ENCODE data around the gene THG1L. TPM values are rescaled to one million over a fixed set of nuclear protein-coding genes. Genes with fewer than 3 reads are reported as not detected.
"Not testable (repeated sequence)": the region's sequence is repeated elsewhere in the genome, so short reads cannot be mapped to it uniquely, and the experiment has no call there.

THG1L gene
- total RNA-seq, result 10 to 100 TPM; 11.6 to 14.5 TPM
- long read RNA-seq, transcript THG1L-201 (6 exons, 3,107 nt), result major isoform, 18 of 21 reads
- long read RNA-seq, partial matches to known transcripts, result 0 of 21 reads
- long read RNA-seq, other reads (novel, unspliced or antisense), result 2 of 21 reads

DNA sequence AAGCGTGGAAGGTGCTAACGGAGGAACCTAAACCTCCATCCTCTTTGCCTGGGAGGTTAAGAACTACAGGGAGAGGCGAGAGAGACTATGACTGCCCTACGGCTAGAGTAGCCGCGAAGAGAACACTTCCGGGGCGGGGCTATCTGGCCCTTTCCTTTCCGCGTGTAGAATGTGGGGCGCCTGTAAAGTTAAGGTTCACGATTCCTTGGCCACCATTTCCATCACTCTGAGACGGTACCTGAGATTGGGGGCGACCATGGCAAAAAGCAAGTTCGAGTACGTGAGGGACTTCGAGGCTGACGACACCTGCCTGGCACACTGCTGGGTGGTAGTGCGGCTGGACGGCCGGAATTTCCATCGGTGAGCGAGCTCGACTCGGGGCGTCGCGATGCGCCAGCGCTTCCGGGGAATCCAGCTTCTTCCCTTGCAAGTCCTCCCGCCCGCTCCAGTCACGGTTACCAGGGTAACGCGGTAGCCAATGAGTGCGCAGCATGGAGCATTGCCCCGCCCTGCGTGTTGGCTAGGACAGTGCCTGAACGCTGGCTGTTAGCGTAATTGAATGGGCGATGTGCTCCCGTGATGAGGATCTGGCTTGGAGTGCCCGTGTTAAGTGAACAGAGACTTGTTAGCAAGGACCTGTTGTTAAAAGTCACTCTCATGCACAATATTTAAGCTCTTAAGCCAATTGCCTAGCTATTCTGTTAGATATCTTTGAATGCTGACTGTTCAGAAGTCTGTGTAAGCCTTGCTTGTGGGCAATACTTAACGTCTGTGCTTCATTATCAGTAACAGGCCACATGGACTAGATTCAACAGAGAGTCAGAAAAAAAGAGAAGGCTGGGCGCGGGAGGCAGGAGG, at the start of gene THG1L:
Gene THG1L, plus strand, starts transcription at position 149 of the 858 bp plus-strand sequence. Its CDS starts 21 bp downstream, at position 170.
- intact Hi-C loops (cut with DNase I, micrococcal nuclease), result no loop called here
- peak; percentile 95 for ATAC-seq
- DNase-seq, result peak; percentile 98

- DNase-seq (no peak), ATAC-seq (no peak)
- intact Hi-C loops (cut with DNase I, micrococcal nuclease), result no loop called here
Measured at GRCh38 chr5:157682257-157682656, 49.0 kb upstream of the THG1L start.

DNA sequence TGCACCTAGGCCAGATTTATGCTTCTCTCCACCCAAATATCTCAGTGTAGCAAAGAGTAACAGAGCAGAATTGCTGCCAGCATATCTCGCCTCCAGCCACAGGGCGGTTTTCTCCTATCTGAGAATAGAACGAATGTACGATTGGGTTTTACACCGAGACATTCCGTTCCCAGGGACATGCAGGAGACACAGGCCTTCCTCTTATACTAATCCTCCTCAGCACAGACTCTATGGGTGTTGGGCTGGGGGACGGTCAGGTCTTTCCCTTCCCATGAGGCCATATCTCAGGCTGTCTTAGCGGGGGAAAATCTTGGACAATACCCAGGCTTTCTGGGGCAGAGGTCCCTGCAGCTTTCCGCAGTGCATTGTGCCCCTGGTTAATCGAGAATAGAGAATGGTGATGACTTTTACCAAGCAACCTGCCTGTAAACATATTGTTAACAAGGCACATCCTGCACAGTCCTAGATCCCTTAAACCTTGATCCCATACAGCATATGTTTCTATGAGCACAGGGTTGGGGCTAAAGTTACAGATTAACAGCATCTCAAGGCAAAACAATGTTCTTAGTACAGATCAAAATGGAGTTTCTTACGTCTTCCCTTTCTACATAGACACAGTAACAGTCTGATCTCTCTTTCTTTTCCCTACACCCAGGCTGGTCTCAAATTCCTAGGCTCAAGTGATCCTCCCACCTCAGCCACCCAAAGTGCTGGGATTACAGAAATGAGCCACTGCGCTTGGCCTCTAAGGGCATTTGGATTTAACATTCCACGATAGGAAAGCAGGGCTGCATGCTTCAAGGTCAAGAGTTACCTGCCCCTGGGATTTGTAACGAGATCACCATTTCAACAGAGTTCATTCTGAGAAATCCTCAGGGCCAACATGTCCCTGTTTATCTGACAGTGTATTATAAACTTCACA, 44.7 kb upstream of the THG1L start:
- intact Hi-C loops (cut with DNase I, micrococcal nuclease); ATAC-seq; DNase-seq: not testable (repeated sequence)

- ATAC-seq, result no peak
- intact Hi-C loops (cut with DNase I, micrococcal nuclease), result no loop called here
- no peak for DNase-seq
Measured at GRCh38 chr5:157687198-157687554, 44.0 kb upstream of the THG1L start.

- DNase-seq, result no peak
- intact Hi-C loops (cut with DNase I, micrococcal nuclease), result no loop called here
- ATAC-seq, result no peak
Measured at GRCh38 chr5:157689942-157690689, 41.1 kb upstream of the THG1L start.

- intact Hi-C loops (cut with DNase I, micrococcal nuclease), result no loop called here
- ATAC-seq (no peak), DNase-seq (no peak)
Measured at GRCh38 chr5:157690690-157691433, 40.4 kb upstream of the THG1L start.

DNA sequence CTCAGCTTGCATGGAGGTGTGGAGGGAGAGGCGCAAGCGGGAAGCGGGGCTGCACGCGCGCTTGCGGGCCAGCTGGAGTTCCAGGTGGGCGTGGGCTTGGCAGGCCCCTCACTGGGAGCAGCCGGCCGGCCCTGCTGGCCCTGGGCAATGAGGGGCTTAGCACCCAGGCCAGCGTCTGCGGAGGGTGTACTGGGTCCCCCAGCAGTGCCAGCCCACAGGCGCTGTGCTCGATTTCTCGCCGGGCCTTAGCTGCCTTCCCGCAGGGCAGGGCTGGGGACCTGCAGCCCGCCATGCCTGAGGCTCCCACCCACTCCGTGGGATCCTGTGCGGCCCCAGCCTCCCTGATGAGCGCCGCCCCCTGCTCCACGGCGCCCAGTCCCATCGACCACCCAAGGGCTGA, 37.4 kb upstream of the THG1L start:
- DNase-seq; ATAC-seq; intact Hi-C loops (cut with DNase I, micrococcal nuclease): not testable (repeated sequence)

DNA sequence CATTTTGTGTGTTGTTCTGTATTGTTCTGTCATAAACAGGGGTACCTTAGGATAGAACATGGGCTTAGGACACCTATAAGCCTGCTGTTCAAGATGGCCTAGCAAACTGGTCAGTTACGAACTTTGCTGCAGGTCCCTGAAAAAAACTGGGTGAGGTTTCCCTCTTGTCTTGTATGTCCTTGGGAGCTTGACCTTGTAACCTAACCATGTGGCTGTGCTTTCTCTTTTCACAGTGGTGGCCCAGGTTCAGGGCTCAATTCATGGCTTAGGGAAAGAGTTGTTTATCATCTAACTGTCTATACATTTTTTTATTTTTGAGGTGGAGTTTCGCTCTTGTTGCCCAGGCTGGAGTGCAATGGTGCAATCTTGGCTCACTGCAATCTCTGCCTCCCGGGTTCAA, 35.1 kb upstream of the THG1L start:
- intact Hi-C loops (cut with DNase I, micrococcal nuclease); ATAC-seq; DNase-seq: not testable (repeated sequence)

GRCh38 chr5:157698674-157699073, 32.5 kb upstream of the THG1L start:
- intact Hi-C loops (cut with DNase I, micrococcal nuclease); DNase-seq; ATAC-seq: not testable (repeated sequence)

DNA sequence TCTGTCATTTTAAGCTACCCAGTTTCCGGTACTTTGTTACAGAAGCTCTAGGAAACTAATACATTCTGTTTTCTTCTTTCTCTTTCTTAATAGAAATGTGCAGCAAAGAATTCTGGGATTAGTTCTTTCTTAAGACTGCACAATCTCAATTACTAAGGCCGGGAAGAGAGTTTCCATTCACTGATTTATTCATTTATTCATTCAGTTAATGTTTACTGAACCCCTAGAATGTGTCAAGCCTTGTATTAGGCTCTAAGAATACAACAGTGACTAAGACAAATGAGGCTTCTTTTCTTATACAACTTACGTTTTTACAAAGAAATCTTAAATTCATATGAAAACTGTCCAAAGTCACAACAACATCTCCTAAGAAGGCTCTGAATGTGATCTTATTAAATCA, 27.5 kb upstream of the THG1L start:
- intact Hi-C loops (cut with DNase I, micrococcal nuclease), result no loop called here
- no peak for ATAC-seq

DNA sequence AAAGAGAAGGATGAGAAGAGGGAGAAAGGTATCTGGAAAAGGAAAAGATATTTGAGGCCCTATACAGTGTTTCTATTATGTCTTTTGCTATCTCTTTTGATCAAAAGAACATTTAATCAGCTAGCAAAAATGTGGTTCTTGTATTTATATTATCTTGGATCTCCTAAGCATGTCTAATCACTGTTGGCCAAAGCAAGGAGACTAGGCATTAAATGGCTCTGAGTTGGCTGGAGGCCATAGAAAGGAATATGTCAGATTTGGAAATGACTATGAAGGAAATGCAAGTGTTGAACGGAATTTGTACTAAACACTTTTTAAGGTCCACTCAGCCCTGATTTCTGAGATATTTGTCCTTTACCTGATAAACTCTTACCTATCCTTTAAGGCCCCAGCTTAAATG, 22.4 kb upstream of the THG1L start:
- ATAC-seq (no peak), DNase-seq (no peak)
- intact Hi-C loops (cut with DNase I, micrococcal nuclease), result no loop called here

More for the DNA sequence above, 27.5 kb upstream of the THG1L start:
- no peak for DNase-seq

DNA sequence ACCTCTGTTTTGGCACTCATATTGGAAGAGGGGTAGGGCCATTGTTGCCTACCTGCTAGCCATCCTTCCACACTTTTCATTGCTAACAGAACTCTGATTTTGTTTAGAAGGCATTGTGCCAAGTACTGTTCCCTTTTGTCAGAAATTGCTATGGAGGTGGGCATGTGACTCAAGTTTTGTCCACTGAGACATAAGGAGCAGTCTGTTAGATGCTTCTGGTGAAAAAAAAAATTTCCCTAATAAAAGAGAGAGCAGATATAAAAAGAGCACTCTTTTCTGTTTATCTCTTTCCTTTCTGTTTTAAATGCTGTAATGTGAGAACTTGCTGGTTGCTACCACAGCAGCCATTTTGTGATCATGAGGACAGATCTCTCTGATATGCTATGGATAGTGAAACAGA, 21.9 kb upstream of the THG1L start:
- ATAC-seq (no peak), DNase-seq (no peak)
- intact Hi-C loops (cut with DNase I, micrococcal nuclease), result no loop called here

DNA sequence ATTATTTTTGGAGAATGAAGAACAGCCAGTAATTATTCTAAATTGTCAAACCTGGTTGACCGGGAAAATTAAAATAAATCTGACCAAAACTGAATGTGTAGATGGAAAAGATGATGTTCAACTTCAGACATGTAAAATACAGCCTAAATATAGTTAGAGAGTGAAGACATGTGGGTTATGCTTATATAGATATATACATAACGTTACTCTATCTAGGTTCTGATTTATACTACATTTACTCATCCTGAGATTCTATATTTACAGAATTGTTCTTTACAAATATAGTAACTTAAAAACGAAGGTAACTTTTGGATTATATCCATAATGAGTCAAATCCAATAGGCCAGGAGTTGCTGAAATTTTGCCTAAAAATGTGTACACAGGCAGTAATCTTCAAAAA, 20.8 kb upstream of the THG1L start:
- ATAC-seq, result no peak
- intact Hi-C loops (cut with DNase I, micrococcal nuclease), result no loop called here

GRCh38 chr5:157710882-157711281, 20.3 kb upstream of the THG1L start:
- intact Hi-C loops (cut with DNase I, micrococcal nuclease), result no loop called here
- no peak for DNase-seq
- no peak for ATAC-seq

More for the DNA sequence above, 20.8 kb upstream of the THG1L start:
- DNase-seq, result no peak

DNA sequence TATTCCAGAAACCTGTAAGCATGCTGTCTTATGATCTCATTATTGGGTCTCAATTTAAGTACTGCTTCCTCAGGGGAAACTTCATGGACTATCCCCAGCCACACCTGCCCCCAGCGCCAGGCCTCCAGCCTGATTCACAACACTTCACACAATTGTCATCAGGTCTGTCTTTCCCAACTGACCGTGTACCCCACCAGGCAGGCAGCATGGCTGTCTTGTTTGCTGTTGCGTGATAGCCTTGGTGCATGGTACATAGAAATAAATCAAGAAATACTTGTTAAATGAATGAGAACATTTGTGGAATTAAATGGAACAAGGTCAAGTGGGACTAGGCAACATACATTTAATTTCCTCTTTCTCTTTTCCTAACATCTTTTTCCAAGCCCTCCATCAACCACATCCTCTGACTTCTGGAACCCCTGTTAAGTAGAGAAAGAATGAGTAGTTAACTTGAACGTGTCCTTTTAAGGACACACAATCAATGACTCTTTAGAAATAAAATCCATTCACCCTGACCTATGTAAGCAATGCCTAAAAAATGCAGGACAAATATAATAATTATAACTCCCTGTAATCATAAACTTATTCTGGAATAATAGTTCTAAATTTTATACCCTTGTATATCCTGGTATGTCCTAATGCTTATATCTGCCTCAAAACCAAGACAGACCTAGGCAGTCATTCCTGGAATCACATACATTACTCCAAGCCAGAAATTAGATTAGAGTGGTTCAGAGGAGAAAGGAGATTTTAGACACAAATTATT, 17.2 kb upstream of the THG1L start:
- intact Hi-C loops (cut with DNase I, micrococcal nuclease), result no loop called here
- ATAC-seq, result no peak

DNA sequence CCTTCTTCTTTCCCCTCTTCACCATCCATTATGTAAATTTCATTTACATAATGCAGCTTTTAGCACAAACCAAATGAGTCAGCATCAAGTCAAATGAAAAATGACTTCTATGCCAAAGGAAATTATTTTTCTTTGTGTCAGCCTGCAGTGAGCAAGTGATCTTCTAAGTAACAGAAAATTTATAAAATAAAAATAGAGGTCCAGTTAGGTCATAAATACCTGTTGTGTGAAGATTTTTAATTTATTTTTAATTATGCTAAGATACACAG, 16.7 kb upstream of the THG1L start:
- intact Hi-C loops (cut with DNase I, micrococcal nuclease), result no loop called here
- ATAC-seq, result no peak
- no peak for DNase-seq

More for the DNA sequence above, 17.2 kb upstream of the THG1L start:
- DNase-seq, result no peak

DNA sequence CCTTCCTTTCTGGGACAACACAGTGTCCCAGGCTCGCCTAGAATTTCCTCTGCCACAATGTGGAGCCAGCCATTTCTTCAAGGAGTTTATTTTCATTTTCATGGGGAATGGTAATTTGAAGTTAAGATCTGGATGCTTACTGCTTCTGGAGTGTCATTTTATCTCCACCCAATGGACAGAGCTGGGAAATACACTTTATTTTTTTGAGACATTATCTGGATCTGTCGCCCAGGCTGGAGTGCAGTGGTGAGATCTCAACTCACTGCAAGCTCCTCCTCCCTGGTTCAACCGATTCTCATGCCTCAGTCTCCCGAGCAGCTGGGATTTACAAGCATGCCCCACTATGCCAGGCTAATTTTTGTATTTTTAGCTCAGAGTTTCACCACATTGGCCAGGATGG, 12.7 kb upstream of the THG1L start:
- DNase-seq (peak in 1 of 2 donors; percentile 23), ATAC-seq (peak; percentile 95)
- intact Hi-C loops (cut with DNase I, micrococcal nuclease), result loop anchor here in 1 of 2 donors (5.0 kb wide), 1 partner anchor 391 kb away; no protein-coding TSS in a partner anchor
